Mucosa of gallbladder (tissue), 1 donor: Measurements from ENCODE around the gene SIM2. TPM values are rescaled to one million over a fixed set of nuclear protein-coding genes. Genes with fewer than 3 reads are reported as not detected.

ENCODE experiments used
- DNase-seq: peaks from one replicate; pipeline ENCODE4 v3.0.0-alpha.2; 2020; ENCODE audit warnings: low spot score
- total RNA-seq: library from RNA; stranded (reverse); gene quantifications from one replicate; pipeline ENCODE4 v1.2.1, GENCODE V29; 2021
- donor health status: DM: no; HTN: no; CAD: no.

The SIM2 gene
- total RNA-seq, 1 donor from 2014 or later = 0.14 TPM

DNA sequence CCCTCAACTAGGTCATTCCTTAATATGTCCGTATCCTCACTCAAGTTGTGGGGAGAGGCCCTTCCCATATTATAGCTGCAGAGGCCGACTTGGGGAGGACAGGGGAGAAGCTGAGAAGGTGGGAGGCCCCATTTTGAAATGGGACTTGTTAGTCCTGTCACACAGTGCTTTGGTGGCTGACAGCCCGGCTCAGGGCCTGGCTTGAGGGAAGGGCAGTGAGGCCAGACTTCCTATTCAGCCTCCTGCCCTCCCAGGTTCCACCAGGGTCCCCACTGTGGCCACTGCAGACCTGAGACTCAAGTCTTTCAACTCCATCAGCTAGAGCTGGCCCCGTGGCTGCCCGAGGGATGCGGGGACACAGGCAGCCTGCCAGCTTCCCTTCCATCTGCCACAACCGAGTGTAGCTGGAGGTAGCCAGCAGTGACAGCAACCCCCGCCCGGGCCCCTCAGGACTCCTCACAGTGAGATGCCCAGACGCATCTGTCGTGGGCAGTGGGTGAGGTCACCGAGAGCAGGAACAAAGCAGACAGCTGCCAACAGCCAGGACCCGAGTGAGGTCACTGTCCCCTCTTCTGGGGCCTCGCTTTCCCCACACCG, 36.9 kb downstream of the SIM2 start:
- no peak for DNase-seq

DNA sequence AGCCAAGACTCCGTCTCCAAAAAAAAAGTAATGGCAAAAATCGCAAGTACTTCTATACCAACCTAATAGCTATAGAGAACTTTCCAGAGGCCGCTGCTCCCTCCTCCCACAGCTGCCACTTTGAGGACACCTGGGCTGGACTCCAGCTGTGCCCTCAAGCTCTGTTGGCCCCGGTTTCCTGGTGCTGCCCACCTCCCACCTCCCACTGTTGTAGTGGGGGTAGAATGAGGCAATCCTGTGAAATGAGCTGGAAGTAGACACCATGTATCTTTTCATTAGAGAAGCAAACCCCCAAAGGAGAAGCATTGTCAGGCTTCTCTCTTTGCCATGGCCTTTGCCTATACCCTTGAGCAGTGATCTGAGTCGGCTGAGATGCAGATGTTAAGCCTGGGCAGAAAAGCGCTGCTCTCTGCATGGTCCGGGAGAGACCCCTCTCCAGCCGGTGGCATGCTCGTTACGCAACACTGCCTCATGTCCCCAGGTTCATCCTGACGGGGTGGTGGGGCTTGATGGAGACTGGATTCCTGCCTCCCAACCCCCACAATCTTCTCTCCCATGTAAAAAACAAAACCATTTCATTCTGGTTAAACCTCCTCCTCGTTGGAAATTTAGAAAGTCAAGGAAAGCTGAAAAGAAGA, 39.7 kb downstream of the SIM2 start:
- DNase-seq = no peak

DNA sequence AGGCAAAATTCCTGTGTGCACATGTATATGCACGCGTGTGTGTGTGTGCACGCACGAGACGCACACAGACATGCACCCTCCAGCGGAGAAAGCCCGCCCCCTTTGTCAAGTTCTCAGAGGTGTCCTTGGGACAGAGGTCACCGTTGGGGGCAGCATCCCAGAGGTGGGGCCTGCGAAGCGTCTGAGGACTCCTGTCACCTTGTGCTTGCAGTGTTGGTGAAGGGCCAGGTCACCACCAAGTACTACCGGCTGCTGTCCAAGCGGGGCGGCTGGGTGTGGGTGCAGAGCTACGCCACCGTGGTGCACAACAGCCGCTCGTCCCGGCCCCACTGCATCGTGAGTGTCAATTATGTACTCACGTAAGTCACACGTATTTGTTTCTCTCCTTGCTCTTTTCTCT, 42.6 kb downstream of the SIM2 start:
- no peak for DNase-seq

DNA sequence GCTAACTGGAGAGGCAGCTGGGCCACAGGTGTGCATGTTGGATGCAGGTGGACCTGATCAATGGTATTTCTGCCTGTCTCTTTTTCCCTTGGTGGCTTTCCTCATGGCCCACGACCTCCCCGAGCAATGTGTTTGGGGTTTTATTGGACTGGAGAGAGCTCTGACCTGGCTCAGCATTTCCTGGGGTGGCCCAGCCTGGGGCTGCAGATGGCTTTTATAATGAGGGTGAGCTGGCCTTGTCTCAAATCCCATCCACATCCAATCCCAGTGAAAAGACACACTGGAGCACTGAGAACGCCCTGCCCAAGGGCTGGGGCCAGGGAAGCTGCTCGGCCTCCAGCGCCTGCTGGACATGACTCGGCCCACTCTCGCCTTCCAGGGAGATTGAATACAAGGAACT, 44.1 kb downstream of the SIM2 start:
- no peak for DNase-seq

DNA sequence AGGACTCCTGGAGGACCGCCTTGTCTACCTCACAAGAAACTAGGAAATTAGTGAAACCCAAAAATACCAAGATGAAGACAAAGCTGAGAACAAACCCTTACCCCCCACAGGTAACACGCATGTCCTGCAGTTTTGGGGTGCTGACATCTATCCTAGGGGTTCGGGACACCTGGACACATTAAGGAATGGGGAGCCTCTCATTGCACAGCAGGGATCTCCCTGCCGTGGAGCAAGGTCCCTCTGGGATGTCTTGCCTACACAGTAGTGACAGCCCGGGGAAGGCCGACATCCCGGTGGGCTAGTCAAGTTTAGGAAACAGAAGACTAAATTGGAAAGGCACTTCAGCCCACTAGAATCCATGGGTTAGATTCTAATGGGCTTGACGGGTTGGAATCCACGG, 44.5 kb downstream of the SIM2 start:
- DNase-seq = no peak

DNA sequence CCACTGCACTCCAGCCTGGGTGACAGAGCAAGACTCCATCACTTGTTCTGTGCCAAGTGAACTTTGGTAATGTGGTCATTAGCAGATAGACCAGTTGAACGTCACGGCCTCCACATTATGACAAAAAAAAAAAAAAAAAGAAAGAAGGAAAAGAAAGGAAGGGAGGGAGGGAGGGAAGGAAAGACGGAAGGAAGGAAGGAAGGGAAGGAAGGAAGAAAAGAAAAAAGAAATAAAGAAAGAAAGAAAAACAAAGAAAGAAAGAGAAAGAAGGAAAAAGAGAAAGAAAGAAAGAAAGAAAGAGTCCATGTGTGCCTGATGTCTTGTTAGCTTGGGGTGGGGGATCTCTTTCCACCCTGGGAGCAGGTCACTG, 45.3 kb downstream of the SIM2 start:
- no peak for DNase-seq

DNA sequence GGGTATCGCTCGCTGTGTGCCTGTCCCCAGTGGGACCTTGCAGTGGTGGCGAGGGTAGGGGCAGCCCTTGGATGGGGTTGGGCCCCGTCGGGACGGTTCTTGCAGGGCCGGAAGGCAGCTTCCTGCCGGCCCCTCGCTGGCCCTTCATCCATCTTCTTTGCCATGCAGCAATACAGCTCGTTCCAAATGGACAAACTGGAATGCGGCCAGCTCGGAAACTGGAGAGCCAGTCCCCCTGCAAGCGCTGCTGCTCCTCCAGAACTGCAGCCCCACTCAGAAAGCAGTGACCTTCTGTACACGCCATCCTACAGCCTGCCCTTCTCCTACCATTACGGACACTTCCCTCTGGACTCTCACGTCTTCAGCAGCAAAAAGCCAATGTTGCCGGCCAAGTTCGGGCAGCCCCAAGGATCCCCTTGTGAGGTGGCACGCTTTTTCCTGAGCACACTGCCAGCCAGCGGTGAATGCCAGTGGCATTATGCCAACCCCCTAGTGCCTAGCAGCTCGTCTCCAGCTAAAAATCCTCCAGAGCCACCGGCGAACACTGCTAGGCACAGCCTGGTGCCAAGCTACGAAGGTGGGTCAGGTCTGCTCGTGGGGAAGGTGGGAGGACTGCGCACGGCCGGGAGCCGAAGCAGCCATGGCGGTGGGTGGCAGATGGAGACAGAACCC, 45.8 kb downstream of the SIM2 start:
- no peak for DNase-seq

DNA sequence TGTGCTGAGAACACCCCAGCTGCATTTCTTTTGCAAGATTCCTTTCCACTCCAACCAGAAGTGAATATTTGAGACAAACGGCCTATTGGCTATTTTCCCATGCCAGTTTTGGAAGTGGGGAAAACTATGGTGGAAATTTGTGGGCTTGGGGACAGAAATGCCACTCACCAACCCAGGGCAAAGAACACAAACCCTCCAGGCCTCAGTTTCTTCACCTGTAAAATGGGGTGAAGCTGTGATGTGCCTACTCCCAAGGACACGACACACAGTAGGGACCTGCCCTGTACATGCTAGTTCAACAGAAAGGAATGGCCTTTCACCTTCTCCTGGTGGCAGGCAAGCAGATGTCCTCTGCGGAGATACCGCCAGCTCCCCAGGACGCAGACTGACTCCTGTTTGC, 46.5 kb downstream of the SIM2 start:
- DNase-seq = no peak

DNA sequence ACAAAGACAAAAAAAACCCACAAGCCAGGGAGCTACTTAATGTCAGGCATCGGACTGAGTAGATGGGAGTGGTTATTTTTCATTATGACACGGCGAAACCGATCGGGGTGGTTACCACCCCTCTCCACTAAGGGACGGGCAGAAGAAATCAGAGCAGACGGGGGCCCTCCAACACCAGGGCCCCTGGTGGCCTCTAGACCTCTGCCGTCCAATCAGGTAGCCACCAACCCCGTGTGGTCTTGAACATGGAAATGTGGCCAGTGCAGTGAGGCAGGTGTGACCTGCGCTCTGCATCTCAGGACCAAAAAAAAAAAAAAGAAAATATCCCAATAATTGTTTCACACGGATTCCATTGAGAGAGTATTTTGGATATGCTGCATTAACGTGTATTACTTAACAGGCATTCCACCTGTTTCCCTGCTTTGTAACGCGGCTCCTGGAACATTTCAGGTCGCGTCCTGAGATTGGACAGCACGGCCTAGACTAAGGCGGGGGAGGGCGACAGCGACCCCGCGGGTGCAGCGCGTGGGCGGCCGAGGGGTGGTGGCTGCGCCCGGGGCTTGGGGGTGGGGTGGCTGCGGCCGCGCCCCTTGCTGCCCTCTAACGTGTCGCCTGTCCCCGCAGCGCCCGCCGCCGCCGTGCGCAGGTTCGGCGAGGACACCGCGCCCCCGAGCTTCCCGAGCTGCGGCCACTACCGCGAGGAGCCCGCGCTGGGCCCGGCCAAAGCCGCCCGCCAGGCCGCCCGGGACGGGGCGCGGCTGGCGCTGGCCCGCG, 48.3 kb downstream of the SIM2 start:
- DNase-seq = no peak

DNA sequence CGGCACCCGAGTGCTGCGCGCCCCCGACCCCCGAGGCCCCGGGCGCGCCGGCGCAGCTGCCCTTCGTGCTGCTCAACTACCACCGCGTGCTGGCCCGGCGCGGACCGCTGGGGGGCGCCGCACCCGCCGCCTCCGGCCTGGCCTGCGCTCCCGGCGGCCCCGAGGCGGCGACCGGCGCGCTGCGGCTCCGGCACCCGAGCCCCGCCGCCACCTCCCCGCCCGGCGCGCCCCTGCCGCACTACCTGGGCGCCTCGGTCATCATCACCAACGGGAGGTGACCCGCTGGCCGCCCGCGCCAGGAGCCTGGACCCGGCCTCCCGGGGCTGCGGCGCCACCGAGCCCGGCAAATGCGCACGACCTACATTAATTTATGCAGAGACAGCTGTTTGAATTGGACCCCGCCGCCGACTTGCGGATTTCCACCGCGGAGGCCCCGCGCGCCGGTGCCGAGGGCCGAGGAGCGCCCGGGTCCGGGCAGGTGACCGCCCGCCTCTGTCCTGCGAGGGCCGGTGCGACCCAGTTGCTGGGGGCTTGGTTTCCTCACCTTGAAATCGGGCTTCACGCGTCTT, 49.0 kb downstream of the SIM2 start:
- no peak for DNase-seq

DNA sequence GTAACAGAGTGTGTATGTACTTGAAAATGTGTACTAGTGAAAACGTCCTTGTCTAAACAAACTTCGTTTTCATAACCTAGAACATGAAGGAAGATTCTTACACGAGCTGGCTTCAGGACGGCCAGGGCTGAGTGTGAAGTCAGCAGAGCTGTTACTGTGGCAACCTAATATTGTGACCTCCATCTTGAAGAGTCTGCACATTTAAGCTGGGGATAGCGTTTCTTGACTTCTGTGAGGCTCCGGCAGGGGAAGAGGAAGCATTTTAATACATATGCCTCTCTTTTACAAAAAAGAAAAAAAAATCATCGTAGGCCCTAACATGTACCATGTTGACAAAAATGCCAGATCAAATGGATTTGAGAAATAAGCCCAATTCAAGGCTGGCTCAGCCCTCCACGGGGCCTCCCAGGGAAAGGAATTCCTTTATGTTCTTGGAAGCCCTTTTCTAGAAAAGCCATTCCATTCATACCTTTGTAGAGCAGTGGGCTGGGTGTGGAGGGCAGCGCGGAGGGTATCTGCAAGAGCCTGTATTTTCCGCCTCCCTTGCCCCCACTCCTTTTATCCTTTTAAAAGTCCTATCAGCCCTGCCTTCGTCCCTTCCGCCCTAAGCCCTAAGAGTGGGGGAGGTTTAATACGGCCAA, 51.1 kb downstream of the SIM2 start:
- no peak for DNase-seq

DNA sequence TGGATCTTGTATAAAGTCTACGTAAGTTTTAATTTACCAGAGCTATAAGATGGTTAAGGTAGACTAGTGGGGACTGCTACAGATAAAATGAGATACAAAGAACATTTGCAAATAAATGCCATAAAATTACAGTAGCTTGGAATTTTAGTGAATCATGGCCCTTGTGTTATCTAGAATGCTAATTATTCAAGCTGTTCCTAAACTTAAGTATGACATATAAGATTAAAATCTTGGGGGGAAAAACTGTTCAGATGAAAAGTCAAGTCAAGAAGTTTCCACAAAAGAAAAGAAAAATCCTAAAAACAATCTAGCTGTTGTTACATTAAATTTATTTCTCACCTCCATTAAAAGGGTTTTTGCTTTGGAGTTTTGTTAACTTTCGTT, 51.7 kb downstream of the SIM2 start:
- no peak for DNase-seq

DNA sequence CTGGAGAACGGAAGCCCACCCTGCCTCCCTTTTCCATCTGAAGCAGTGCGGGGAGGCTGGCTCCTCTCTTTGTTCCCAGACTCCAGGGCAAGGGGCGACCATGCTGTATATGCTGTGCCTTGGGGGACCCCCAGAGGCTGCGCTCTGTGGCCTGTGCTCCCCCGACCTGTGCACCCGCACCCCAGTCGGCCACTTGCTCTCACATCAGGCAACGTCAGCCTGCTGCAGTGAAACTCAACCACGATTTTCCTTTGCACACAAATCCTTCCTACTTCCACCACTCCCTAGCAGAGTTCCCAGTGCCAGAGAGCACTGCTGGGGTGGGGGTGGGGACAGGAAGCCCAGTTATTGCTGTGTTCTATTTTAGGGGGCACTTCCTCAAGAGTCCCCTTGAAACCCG, 52.5 kb downstream of the SIM2 start:
- no peak for DNase-seq

DNA sequence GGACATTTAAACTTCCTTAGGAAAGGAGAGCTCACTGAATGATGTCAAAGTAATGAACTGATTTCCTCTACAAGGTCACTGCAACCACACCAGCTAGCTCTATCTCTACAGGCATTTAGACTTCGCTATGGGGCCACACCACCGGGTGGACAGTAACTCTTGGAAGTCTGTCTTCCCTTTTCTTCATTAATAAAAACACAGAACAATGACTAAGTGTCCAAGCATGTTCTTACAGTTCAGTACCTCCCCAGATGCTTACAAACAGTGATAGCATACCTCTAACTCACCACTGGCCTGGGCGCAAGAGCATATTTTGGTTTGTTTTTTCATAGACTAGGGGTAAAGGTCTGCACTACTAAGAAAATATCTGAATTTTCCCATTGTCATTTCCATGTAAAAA, 54.6 kb downstream of the SIM2 start:
- DNase-seq = no peak

DNA sequence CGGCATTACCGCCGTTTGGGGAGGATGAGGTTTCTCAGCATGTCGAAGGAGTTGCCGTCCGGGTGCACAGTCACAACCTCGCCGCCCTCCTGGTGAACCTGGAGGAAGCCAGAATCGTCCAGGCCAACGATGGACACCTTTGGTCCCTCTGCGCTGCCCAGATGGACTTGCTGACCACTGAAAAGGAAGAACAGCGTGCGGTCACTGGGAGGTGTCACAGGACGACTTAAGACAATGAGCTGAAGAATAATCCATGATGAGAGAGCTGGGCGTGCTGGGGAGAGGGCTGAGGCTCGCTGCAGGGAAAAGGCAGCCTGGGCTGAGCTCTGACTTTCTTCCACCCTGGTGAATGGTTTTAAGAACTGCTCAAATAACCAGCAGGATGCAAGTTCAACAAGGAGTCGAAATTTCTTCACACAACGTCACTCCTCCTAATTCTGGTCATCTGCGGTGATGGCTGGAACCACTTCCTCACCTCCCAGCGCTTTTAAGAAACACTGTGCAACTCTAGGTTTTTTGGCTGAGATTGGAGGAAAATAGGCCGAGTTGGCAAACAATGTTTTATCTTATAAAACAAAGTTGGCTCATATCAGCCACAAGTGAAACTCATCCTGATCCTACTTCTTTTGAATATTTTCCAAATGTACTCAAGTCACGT, 55.5 kb downstream of the SIM2 start:
- no peak for DNase-seq

DNA sequence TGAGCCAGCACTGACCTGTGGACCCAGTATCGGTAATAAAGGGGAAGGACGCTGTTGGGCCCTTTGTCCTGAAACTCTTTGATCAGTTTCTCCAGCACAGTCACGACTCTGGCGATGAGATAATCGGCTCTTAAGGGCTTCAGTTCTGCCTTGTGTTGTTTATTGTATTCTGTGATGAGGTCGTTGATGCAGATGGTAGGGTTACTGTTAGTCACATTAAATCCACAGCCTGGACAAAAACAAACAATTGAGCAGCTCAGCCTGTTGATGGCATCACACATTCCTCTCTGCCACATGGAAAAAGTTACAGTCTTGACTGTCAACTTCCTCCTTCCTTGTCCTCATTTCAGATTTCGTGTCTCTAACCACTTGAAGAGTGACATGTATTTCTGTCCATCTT, 57.6 kb downstream of the SIM2 start:
- DNase-seq = no peak

DNA sequence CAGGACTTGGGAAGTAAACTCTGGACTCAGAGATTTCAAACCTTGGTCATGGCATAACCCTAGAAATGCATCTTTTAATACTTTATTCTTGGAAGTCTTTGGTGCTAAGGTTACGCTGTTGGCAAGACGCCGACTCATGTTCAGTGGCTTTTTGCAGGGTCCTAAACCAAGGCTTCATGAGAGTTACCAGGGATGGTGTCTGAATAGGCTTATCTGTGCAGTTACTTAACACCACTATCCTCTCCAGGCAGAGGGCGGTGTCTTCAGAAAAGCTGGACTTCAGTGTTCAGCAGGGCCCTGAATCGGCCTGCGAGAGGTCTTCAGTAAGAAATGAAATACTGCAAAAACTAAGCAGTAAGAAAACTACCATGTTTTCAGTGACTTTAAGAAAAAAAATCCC, 58.3 kb downstream of the SIM2 start:
- DNase-seq = no peak

DNA sequence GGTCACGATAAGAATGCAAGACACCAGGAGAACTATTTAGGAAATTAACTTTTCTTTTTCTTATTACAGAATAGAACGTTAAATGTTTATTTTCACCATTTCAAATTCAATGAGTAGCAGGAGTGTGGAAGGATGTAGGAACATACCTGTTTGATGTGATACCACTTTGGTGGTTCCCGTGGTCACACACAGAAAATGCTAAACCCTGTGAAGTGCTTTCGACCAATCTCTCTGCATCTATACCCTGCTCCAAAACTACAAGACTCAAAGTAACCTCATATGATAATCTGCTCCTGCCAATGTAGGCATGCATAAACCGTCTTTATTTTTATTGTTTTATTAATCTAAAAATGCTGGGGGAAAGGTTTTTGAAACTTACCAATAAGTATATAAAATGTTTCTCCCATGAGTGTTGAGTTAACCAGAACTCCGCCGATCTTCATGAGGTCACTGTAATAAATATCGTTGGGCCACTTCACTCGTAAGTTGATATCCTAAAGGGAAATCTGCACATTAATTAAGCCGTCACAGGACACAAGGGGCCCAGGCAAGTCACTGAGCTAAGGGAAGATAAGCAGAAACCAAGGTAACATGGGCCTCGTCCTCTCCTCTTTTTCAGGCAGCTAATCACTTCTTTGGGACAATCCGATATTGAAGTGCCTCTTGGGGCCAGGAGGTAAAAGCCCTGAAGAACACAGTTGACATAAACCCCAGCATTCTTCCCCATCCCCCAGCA, 60.6 kb downstream of the SIM2 start:
- DNase-seq = no peak

DNA sequence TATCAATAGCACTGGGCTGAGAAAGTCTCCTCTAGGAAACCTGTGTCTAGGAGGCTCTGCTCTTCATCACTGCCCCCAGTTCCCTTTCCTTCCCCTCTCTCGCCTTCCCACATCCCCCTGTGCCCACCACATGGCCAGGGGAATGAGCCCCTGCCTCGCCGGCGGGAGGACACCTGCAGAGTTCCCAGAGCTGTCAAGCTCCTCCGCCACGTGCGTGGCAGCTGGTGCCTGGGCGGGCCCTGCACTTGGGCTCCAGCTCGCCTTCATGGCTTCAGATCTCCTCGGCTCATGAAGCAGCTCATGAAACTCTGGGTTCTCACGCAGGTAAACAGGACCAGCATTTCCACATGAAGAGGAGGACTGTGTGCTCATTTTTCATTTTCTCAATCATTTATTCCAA, 62.8 kb downstream of the SIM2 start:
- DNase-seq = no peak

DNA sequence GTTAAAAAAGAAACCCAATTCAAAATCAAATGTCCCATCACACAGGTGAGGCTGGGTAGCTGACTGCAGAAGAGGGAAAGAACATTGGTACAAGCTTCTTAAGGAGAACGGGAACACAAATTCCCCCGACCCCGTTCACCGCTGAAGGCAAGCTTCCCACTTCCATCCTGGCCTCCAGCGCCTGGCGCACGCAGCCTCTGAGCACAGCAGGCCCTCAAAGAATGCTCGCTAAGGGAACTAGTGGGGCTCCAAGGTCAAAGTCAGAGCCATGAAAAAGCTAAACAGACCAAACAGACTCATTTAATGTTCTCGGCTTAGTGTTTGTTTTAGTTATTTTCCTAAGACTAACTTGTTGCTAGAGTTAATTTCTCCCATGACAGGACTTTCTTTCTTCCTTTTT, 63.7 kb downstream of the SIM2 start:
- no peak for DNase-seq

DNA sequence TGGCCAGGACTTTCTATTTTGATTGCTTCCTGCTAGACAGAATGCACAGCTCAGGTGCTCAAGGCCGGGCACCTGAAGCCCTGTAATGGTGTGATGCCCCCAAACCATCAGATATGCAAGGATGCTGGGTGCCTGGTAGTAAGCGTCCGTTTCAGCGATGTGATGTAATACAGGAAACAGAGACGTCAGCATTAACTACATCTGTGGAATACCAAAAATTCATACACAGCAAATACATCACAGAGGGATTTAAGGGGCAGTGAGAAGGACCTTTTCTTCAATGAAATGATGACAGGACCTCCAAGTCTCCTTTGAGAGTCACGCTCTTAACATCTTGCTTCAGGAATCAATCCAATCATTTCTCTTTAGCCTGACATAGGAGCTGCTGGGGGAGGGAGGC, 64.4 kb downstream of the SIM2 start:
- no peak for DNase-seq
